GM13977 (cell line): Measurements from ENCODE around the gene PLEKHM2.

Experiments
- DNase-seq: peaks from one replicate; pipeline ENCODE4 v3.0.0; 2012; ENCODE audit warnings: low spot score
- CTCF ChIP-seq: IDR thresholded peaks from 2 replicates; pipeline ENCODE4 v1.5.1; 2012; ENCODE audit warnings: mild to moderate bottlenecking, control low read depth; ENCODE audit not compliant: insufficient read depth; ENCODE audit errors: extremely low read depth, missing control alignments
- in situ Hi-C: fragments of 300-500 bp; cut with MboI; formaldehyde crosslinking; loops from one replicate; pipeline ENCODE4 v1.12.0; 2022; ENCODE audit warnings: low sequenced_read_pairs, low pct_unique_long_range_greater_than_20kb, mixed read lengths, inconsistent platforms; ENCODE audit not compliant: unreplicated experiment

PLEKHM2 gene

GRCh38 chr1:15685820-15686219 is 1.7 kb downstream of the PLEKHM2 start:
- TF ChIP-seq CTCF = no peak
- DNase-seq = no peak

DNA sequence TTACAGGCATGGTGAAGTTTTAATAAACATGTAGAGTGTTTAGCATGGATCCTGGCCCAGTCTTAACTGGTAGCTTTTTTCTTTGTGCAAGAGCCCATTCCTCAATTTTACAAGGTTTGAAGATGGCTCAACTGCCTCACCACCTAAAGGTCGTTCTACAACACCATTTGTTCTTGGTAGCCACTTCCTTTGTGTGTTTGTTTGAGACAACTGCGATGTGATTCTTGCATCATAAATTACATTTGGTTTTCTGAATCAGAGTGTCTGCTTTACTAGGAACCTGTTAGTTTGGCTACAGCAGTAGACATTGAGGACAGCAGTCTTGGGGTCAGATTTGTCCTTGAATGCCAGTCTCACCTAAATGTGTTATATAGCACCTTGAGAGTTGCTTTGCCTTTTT is 3.3 kb downstream of the PLEKHM2 start:
- DNase-seq = no peak
- in situ Hi-C loops = no loop called here
- no peak for TF ChIP-seq CTCF

More at GRCh38 chr1:15685820-15686219, 1.7 kb downstream of the PLEKHM2 start:
- in situ Hi-C loops = no loop called here

- in situ Hi-C loops = no loop called here
- no peak for DNase-seq
- TF ChIP-seq CTCF = no peak
Measured at GRCh38 chr1:15690317-15690716, 6.2 kb downstream of the PLEKHM2 start.

DNA sequence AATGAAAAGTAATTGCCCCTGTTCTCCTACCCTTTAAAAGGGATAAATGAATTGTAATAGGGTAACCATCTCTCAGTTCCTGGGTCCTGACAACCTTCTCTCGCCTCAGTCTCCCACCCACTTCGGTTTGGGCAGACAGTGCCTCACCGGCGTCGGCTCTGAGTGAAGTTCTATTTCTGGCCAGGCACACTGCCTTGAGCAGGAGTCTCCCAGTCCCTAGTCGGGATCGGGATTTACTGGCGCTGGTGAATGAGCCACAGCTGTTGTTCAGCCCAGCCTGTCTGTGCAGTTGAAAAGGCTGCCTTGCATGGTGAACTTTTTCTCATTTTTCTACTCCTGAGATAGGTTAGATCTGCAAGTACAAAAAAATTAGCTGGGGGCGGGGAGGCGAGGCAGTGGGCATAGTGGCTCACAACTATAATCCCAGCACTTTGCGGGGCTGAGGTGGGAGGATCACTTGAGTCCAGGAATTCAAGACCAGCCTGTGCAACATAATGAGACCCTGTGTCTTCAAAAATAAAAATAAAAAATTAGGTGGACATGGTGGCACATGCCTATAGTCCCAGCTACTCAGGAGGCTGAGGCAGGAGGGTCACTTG is 7.4 kb downstream of the PLEKHM2 start:
- DNase-seq = no peak
- in situ Hi-C loops = no loop called here
- no peak for TF ChIP-seq CTCF

DNA sequence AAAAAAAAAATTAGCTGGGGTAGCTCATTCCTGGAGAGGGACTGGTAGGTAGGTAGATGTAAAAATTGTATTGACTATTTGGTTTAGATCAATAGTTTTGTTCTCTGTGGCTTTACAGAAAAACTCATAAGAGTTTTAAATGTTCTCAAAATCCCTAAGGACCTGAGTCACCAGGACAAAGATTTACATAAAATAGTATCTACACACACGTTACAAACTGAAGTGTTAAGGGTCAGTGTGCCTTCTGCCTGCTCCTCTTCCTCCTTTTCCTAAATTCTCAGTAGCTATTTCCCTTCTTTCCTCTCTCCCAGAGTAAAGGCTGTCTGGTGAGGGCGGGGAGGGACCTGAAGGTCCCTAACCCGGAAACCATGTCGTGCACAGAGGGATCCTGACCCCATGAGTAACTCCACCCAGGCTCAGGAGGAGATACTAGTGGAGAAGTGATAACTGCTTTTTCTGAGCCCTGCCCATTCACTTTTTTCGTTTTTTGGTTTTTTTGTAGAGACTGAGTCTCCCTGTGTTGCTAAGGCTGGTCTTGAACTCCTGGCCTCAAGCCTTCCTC is 8.1 kb downstream of the PLEKHM2 start:
- no peak for DNase-seq
- no peak for TF ChIP-seq CTCF
- in situ Hi-C loops = no loop called here

GRCh38 chr1:15693371-15693770 is 9.3 kb downstream of the PLEKHM2 start:
- in situ Hi-C loops = no loop called here
- no peak for TF ChIP-seq CTCF
- no peak for DNase-seq
